IPS-20b (cell line): ENCODE measurements around the gene CABP1.
"Not testable (repeated sequence)": the region's sequence is repeated elsewhere in the genome, so short reads cannot be mapped to it uniquely, and the experiment has no call there.

ENCODE experiments used
- H3K27ac ChIP-seq: one replicate; pipeline ENCODE4 v1.5.1; 2013; ENCODE audit warnings: low read length
- H3K27me3 ChIP-seq: 2 replicates; pipeline ENCODE4 v1.6.1; 2013; ENCODE audit warnings: mild to moderate bottlenecking, low read length, inconsistent platforms; ENCODE audit not compliant: insufficient read depth
- H3K36me3 ChIP-seq: 2 replicates; pipeline ENCODE4 v1.6.1; 2013; ENCODE audit warnings: low read depth, mild to moderate bottlenecking, inconsistent platforms, low read length, moderate library complexity; ENCODE audit not compliant: insufficient read depth
- H3K4me1 ChIP-seq: 2 replicates; pipeline ENCODE4 v1.6.1; 2013; ENCODE audit warnings: mild to moderate bottlenecking, control low read depth, inconsistent platforms, low read length, moderate library complexity; ENCODE audit not compliant: insufficient read depth
- H3K4me3 ChIP-seq: 2 replicates; pipeline ENCODE4 v1.5.1; 2013; ENCODE audit warnings: mild to moderate bottlenecking, low read length, inconsistent platforms
- H3K9ac ChIP-seq: 2 replicates; pipeline ENCODE4 v1.6.1; 2013; ENCODE audit warnings: low read depth, mild to moderate bottlenecking, inconsistent platforms, low read length, moderate library complexity
- H3K9me3 ChIP-seq: 2 replicates; pipeline ENCODE4 v1.6.1; 2013; ENCODE audit warnings: mild to moderate bottlenecking, low read depth, low read length, inconsistent platforms; ENCODE audit not compliant: insufficient read depth

The CABP1 gene

GRCh38 chr12:120639771-120640721 is at the start of gene CABP1:
Gene CABP1, plus strand, starts transcription at chr12:120640626. Its CDS starts 60 bp downstream, at chr12:120640686.
- Histone ChIP-seq H3K27ac (no peak within 1 kb of the TSS), H3K9ac (peak within 1 kb of the TSS; percentile 47; the same call in 1 of the 2 replicates), H3K4me3 (peak within 1 kb of the TSS; percentile 79), H3K36me3 (no peaks in the 10 kb centered on the region), H3K9me3 (no peaks in the 10 kb centered on the region), H3K27me3 (peaks cover 50% of the 10 kb centered on the region), H3K4me1 (0 out of 2 replicates have a peak, but pooled peaks cover 5% of the 10 kb centered on the region)

- no peak overlapping the region for H3K27ac ChIP-seq
- H3K9me3 ChIP-seq: no peaks in the 10 kb centered on the region
- H3K36me3 ChIP-seq: no peaks in the 10 kb centered on the region
- no peaks in the 10 kb centered on the region for H3K4me1 ChIP-seq
- H3K9ac ChIP-seq: no peak overlapping the region
- peaks cover 6% of the 10 kb centered on the region for H3K27me3 ChIP-seq
- no peak overlapping the region for H3K4me3 ChIP-seq
Measured at GRCh38 chr12:120590741-120591407, 49.6 kb upstream of the CABP1 start.

DNA sequence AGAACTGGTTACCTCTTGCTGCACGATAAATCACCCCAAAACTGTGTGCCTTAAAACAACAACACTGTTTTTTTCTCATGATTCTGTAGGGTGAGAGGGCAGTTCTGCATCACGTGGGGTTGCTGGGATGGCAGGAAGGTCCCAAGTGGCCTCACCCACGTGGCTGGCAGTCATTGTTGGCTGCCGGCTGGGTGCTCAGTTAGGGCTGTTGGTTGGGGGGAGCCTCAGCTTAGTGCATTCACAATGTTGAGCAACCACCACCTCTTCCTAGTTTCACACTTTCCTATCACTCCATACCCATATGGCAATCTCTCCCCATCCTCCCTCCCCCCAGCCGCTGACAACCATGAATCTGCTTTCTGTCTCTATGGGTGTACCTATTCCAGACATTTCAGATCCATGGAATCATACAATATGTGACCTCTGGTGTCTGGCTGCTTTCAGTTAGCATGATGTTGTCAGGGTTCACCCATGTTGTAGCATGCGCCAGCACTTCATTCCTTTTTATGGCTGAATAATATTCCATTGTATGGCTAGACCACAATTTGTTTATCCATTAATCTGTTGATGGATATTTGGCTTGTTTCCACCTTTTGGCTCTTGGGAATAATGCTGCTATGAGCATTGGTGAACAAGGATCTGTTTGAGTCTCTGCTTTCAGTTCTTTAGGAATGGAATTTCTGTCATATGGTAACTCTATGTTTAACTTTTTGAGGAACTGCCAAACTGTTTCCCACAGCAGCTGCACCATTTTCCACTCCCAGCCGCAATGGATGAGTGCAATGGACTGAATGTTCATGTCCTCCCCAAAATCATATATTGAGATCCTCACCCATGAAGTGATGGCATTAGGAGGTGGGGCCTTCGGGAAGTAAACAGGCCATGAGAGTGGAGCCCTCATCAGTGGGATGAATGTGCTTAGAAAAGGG is 48.0 kb upstream of the CABP1 start:
- H3K27ac ChIP-seq: no peak overlapping the region
- H3K9ac ChIP-seq: no peak overlapping the region
- H3K36me3 ChIP-seq: no peaks in the 10 kb centered on the region
- no peaks in the 10 kb centered on the region for H3K27me3 ChIP-seq
- H3K4me1 ChIP-seq: no peaks in the 10 kb centered on the region
- no peaks in the 10 kb centered on the region for H3K9me3 ChIP-seq
- H3K4me3 ChIP-seq: no peak overlapping the region

DNA sequence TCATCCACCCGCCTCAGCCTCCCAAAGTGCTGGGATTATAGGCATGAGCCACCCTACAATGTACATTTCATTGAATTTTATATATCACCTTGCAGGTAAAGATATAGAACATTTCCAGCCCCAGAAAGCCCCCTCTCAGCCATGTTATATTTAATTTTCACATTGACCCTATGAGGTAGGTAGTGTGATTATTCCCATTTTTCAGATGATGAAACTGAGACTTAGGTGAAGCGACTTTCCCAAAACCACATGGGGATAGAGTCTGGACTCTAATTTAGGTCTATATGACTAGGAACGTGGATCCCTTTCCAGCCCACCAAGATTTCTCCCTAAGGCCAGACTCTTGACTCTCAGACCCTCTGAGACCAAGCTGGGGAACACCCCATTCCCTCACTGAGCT is 43.5 kb upstream of the CABP1 start:
- H3K9me3 ChIP-seq: no peaks in the 10 kb centered on the region
- no peak overlapping the region for H3K9ac ChIP-seq
- no peaks in the 10 kb centered on the region for H3K27me3 ChIP-seq
- H3K27ac ChIP-seq: no peak overlapping the region
- peaks cover 13% of the 10 kb centered on the region; the same call in 1 of the 2 replicates for H3K4me1 ChIP-seq
- H3K36me3 ChIP-seq: no peaks in the 10 kb centered on the region
- no peak overlapping the region for H3K4me3 ChIP-seq

DNA sequence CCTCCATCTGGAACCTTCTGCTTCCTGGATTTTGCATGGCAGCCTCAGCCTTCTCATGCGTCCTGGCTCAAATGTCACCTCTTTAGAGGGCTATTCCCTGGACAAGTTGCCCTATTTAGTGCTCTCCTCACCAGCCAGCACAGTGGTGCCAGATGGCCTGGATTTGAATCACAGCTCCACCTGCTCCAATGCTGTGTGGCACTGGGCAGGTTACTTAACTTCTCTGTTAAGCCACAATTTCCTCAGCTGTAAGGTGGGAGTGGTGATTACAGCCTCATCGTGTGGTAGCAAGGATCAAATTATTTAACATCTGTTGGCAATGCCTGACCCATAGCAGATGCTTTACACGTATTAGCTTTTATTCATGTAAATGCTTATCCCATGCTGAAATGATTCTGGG is 42.6 kb upstream of the CABP1 start:
- no peaks in the 10 kb centered on the region for H3K27me3 ChIP-seq
- H3K4me3 ChIP-seq: no peak overlapping the region
- no peak overlapping the region for H3K9ac ChIP-seq
- no peaks in the 10 kb centered on the region for H3K36me3 ChIP-seq
- no peak overlapping the region for H3K27ac ChIP-seq
- peaks cover 13% of the 10 kb centered on the region; the same call in 1 of the 2 replicates for H3K4me1 ChIP-seq
- no peaks in the 10 kb centered on the region for H3K9me3 ChIP-seq

GRCh38 chr12:120598674-120599463 is 41.6 kb upstream of the CABP1 start:
- no peak overlapping the region for H3K27ac ChIP-seq
- no peaks in the 10 kb centered on the region for H3K9me3 ChIP-seq
- no peak overlapping the region for H3K9ac ChIP-seq
- H3K27me3 ChIP-seq: no peaks in the 10 kb centered on the region
- H3K4me1 ChIP-seq: peaks cover 13% of the 10 kb centered on the region; the same call in 1 of the 2 replicates
- no peak overlapping the region for H3K4me3 ChIP-seq
- no peaks in the 10 kb centered on the region for H3K36me3 ChIP-seq

DNA sequence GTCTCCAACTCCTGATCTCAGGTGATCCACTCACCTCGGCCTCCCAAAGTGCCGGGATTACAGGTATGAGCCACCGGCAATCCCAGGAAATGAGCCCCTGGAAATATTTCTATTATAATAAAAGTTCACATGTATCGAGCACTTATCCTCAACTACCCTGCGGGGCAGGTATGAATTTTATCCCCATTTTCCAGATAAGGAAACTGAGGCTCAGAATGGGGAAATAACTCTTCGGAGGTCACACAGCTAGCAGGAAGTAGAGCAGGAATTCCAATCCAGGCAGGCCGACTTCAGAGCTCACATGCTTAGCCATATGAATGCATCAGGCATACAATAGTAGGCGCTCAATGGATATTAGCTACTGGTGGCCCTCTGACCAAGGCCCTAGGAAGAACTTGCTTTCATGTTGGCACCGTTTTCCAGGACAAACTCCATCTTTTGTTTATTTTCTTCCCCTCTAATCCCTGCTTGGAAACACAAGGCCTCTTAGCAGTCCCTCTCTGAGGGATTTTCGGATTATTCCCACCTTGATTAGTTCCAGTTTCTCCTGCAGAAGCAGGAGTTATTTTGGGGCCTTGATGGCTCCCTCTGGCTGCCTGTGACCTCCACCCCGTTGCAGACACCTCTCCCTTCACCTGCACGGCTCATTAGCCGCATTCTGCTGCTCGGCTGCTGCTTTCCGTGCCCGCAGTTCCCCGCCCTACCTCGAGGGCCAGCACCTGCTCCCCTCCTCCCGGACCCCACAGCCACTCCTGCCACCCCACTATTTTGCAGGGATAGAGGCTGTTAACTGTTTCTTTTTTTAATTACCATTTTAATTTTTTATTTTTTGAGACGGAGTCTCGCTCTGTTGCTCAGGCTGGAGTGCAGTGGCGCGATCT is 40.5 kb upstream of the CABP1 start:
- no peak overlapping the region for H3K27ac ChIP-seq
- no peaks in the 10 kb centered on the region for H3K9me3 ChIP-seq
- H3K27me3 ChIP-seq: no peaks in the 10 kb centered on the region
- no peaks in the 10 kb centered on the region for H3K36me3 ChIP-seq
- H3K4me3 ChIP-seq: no peak overlapping the region
- peaks cover 13% of the 10 kb centered on the region; the same call in 1 of the 2 replicates for H3K4me1 ChIP-seq
- H3K9ac ChIP-seq: no peak overlapping the region

DNA sequence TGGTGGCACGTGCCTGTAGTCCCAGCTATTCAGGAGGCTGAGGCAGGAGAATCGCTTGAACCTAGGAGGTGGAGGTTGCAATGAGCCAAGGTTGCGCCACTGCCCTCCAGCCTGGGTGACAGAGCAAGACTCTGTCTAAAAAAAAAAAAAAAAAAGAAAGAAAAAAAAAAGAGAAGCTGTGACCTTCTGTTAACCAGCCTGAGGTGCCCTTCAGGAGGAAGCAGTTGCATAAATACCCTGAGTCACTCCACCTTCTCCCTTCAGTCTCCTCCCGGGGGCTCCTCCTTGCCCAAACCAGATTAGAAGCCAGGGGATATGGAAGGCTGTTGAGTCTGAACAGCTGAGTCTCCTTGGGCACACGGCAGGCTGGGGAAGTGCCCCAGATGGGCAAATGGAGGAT is 38.0 kb upstream of the CABP1 start:
- H3K4me3 ChIP-seq, H3K9ac ChIP-seq, H3K9me3 ChIP-seq, H3K27me3 ChIP-seq, H3K27ac ChIP-seq, H3K36me3 ChIP-seq: not testable (repeated sequence)
- H3K4me1 ChIP-seq: peaks cover 13% of the 10 kb centered on the region; the same call in 1 of the 2 replicates

- no peak overlapping the region for H3K27ac ChIP-seq
- H3K27me3 ChIP-seq: no peaks in the 10 kb centered on the region
- no peak overlapping the region for H3K9ac ChIP-seq
- H3K4me3 ChIP-seq: no peak overlapping the region
- no peaks in the 10 kb centered on the region for H3K4me1 ChIP-seq
- no peaks in the 10 kb centered on the region for H3K36me3 ChIP-seq
- no peaks in the 10 kb centered on the region for H3K9me3 ChIP-seq
Measured at GRCh38 chr12:120610560-120610959, 29.9 kb upstream of the CABP1 start.

- H3K9me3 ChIP-seq, H3K36me3 ChIP-seq, H3K27ac ChIP-seq, H3K9ac ChIP-seq, H3K27me3 ChIP-seq, H3K4me3 ChIP-seq, H3K4me1 ChIP-seq: not testable (repeated sequence)
Measured at GRCh38 chr12:120611534-120611933, 28.9 kb upstream of the CABP1 start.
